Activated CD4-positive, alpha-beta T cell treated with anti-CD3 and anti-CD28 coated beads, Interleukin-2, amount 50 U/mL, for 48 hours (primary cell): ENCODE data around the gene FHAD1.

Source experiments
- DNase-seq, 2 experiments: peaks; one replicate each; pipeline ENCODE4 v3.0.0-alpha.2; 2020

The FHAD1 gene

DNA sequence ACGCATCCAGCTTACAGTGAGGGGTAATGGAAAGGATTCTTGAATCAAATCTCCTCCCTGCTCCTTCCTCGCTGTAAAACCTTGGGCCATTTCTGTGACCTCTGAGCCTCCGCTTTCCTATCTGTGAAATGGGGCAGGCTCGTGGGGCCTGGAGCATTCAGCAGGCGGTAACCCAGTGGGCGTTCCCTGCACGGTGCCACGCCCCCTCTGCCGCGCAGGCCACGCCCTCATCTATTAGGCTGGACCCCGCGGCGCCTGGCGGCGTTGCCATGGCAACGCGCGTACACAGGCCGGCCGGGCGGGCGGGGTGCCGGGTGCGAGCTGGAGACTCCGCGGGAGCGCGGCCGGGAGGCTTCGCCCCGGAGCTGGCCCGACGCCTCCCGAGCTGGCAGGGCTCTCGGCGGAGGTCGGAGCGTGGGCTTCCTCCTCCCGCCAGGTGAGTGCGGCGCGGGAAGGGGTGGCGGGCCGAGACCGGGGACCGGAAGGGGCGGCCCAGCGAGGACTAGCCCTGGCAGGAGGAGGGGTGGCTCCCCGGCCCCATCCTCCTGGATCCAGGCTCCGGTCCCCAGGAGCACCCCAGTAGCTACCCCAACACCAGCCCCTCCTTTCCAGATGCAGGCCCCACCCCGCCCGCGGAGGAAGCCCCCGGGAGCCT is at the start of gene FHAD1:
FHAD1 (plus strand) TSS at position 264 of the 655 bp plus-strand sequence. CDS start 4,562 bp downstream, outside the sequence.
- peak; percentile 48 to 60 for DNase-seq

GRCh38 chr1:15197591-15198447 is 49.2 kb upstream of the FHAD1 start:
- no peak for DNase-seq

GRCh38 chr1:15198684-15199083 is 48.3 kb upstream of the FHAD1 start:
- no peak for DNase-seq

DNA sequence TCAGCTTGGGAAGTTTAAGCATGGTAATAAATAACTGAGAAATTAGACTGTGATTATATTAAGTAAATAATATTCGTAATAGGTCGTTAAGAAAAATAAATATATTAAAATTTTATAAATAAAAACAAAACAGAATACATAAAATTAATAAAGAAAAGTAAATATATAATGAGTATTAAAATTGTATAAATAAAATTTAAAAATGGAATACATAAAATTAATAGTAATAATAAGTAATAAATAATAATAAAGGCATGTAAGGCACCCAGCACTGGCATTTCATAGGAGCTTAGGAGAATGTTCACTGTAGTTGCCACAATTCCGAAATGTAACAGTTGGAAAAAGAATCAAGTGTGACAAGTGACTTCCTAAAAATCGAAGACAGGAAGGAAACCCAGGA is 45.8 kb upstream of the FHAD1 start:
- DNase-seq = no peak

DNA sequence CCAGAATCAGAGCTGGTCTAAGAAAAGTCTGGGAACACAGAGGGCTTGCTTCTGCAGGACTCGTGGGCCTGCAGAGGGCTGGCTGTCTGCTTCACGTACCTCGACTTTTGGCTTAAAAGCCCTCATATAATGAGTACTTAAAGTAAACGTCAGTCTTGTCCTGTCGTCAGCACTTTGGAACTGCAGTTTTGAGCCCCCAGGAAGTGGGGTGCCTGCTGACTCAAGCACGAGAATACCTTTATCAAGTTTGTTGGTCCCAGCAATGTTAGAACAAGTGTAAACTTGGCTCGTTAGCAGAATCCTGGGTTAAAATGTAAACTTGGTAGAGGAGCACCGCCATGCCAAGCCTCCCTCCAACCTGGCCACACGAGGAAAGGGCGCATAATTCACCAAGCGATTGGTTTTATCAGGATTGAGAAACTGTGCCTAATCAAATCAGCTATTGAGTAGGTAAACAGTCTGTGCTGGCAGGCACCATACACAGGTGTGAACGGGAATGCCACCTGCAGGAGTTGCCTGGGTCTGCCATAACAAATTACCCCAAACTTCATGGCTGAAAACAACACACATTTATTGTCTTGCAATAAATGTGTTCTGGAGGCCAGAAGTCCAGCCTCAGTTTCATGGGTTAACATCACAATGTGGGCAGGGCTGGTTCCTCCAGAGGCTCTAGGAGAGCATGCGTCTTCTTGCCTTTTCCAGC is 45.0 kb upstream of the FHAD1 start:
- DNase-seq = no peak

DNA sequence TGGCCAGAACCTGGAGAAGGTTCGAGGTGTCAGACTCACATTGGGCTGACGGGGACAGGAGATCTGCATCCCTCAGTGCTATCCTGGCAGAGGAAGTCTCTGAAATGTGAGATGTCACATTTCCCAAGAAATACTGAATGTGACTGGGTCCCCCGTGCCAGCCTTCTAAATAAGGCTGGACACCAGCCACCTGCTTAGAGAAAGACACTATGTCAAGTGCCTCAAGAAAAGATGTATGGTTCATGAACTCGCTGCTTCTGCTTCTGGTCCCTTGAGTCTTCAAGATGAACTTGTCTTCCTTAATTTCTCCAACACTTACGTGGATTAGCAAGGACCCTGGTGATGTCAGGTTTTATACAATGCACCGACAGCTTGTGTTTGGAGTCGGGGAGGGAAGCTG is 42.1 kb upstream of the FHAD1 start:
- no peak for DNase-seq

GRCh38 chr1:15205586-15206346 is 41.3 kb upstream of the FHAD1 start:
- DNase-seq = no peak

GRCh38 chr1:15206418-15207030 is 40.5 kb upstream of the FHAD1 start:
- DNase-seq = no peak

- DNase-seq = no peak
Observed at GRCh38 chr1:15207031-15207828, 39.8 kb upstream of the FHAD1 start.

- DNase-seq = no peak
Observed at GRCh38 chr1:15207829-15208429, 39.1 kb upstream of the FHAD1 start.

- DNase-seq = no peak
Observed at GRCh38 chr1:15210651-15211375, 36.2 kb upstream of the FHAD1 start.

DNA sequence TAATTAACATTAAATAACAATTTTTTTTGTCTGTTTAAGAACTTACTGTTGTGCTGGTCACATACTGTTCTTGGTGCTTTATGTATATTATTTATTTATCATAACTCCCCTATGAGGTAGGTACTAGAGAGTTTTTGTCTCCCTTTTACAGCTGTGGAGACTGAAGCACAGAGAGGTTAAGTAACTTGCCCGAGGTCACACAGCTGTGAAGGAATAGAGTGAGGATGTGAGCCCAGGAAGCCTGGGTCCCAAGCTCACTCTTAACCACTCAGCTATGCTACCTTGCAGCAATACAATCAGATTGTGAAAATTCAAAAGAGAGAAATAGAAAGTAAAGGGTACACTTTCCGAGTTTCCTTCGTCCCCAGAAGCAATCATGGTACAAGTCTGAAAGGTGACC is 35.6 kb upstream of the FHAD1 start:
- DNase-seq = no peak

GRCh38 chr1:15212216-15212953 is 34.6 kb upstream of the FHAD1 start:
- DNase-seq = no peak

DNA sequence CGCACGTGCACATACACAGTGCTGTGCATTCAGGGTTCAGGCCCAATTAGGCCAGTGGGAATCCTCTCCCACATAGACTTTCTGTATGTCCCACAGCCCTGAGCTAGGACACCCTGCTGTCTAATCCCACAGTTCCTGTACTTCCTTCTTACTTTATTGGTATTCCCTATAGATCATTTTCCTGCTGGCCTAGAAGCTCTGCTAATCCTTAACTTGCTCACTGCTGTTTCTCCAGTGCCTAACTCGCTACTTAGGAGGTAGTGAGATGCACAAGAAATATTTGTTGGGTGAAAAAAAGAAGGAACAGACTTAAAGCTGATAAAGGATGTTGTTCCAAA is 34.1 kb upstream of the FHAD1 start:
- no peak for DNase-seq

GRCh38 chr1:15213341-15213821 is 33.6 kb upstream of the FHAD1 start:
- no peak for DNase-seq

DNA sequence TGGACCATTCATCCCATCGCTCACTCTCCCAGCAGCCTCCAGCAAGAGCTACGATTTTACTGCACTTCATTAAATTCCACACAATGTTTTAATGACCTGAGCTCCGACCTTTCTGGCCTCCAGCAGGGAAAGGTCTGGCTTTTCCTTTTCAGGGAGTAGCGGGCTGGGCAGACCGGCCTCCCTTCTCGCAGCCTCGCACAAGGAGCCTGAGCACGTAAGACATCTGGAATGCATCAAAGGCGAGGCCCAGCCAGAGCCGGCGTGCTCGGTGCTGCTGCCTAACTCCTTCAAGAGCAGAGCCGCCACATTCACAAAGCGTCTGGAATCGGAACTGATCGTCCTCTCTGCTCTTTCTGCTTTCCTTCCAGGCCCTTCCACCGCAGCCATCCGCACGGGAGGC is 32.5 kb upstream of the FHAD1 start:
- no peak for DNase-seq

- DNase-seq = no peak
Observed at GRCh38 chr1:15215116-15215515, 31.9 kb upstream of the FHAD1 start.

- no peak for DNase-seq
Observed at GRCh38 chr1:15217654-15218053, 29.4 kb upstream of the FHAD1 start.
